ENCODE measurements around the gene MAGIX.

DNA sequence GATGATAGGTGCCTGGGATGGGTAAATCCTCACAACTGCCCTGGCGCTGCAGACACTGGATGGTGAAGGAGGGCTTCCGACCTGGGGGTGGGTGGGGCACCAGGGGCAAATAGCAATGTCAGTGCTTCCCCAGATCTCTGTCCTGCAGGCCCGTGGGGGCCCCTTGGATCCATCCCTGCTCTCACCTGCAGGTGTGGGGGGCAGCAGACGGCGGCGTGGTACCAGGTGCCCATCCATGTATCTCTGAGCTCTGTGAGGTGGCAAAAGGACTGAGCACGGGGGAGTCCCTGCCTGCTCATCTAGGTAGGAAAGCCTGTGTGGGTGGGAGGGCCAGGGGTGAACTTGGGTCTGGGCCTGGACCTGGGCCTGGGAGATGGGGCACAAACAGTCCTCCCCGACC, 44.0 kb downstream of the MAGIX start:
- TF ChIP-seq YY1 (IDR thresholded peaks at IDR 0.05; ENCODE audit: insufficient read depth, insufficient read length): no peak
- no peak for TF ChIP-seq ZNF274 (IDR thresholded peaks at IDR 0.05; ENCODE audit: low read depth, low read length)
